HepG2 (cell line): ENCODE results near the gene PRKN. TPM values are rescaled to one million over a fixed set of nuclear protein-coding genes. Genes with fewer than 3 reads are reported as not detected.

ENCODE experiments used
- ATAC-seq: fragments of 200-7000 bp; cut with Tn5 transposase; 3 replicates; pipeline ENCODE4 v1.9.1; 2020; ENCODE audit warnings: mild to moderate bottlenecking, moderate library complexity
- BruUV-seq: library from RNA; stranded (reverse); fragments of 400-500 nt; replicated peaks from 2 replicates; lab custom pipeline; 2021; lab: Mats Ljungman, UMichigan
- CTCF ChIA-PET: fragments of 300-600 bp; formaldehyde crosslinking; extraction: SDS; loops from one replicate; lab custom pipeline; 2021; ENCODE audit warnings: low total read pairs, inconsistent platforms, low intra/inter-chr PET ratio; lab: Yijun Ruan, JAX
- POLR2A ChIA-PET: fragments of 350-600 bp; sonication (Branson Sonifier 250); formaldehyde crosslinking; loops from one replicate; lab custom pipeline; 2020; ENCODE audit warnings: antibody characterized with exemption, inconsistent platforms; lab: Yijun Ruan, JAX
- DNase-seq: peaks from one replicate; pipeline ENCODE4 v3.0.0-alpha.2; 2015; ENCODE audit warnings: low spot score
- FAIRE-seq: peaks from 3 replicates; lab custom pipeline; 2011; peaks lifted over from hg19 to GRCh38; lab: Jason Lieb, UNC
- H2AFZ ChIP-seq: one replicate; pipeline ENCODE4 v1.6.1; 2011; ENCODE audit warnings: low read length, inconsistent platforms
- H3K27ac ChIP-seq: fragments of 300-600 bp; 3 replicates; pipeline ENCODE4 v1.8.0; 2011; ENCODE audit warnings: mixed run types, mild to moderate bottlenecking, mixed read lengths, low read length, inconsistent platforms; ENCODE audit not compliant: insufficient read depth; ENCODE audit errors: extremely low read length
- H3K27me3 ChIP-seq, 2 experiments: fragments of 200-600 bp in 1 of 2; 2 replicates in 1 of 2; 3 replicates in 1 of 2; pipeline versions ENCODE4 v1.6.0 to v1.8.0; 2011; ENCODE audit warnings: low read length in 2 of 2, mild to moderate bottlenecking in 2 of 2, moderate library complexity in 2 of 2, inconsistent platforms in 1 of 2; ENCODE audit not compliant: insufficient read depth in 2 of 2, control insufficient read depth in 1 of 2
- H3K36me3 ChIP-seq, 2 experiments: fragments of 200-600 bp in 1 of 2; replicated peaks in 1 of 2; 2 replicates in 1 of 2; 3 replicates in 1 of 2; pipeline versions ENCODE4 v1.5.1 to v1.8.0; 2011; ENCODE audit warnings: low read length in 2 of 2, inconsistent platforms in 1 of 2; ENCODE audit not compliant: insufficient read depth in 2 of 2, control insufficient read depth in 1 of 2
- H3K4me1 ChIP-seq: 2 replicates; pipeline ENCODE4 v1.5.1; 2012; ENCODE audit warnings: low read length, inconsistent platforms; ENCODE audit not compliant: insufficient read depth
- H3K4me2 ChIP-seq: 2 replicates; pipeline ENCODE4 v1.6.0; 2011; ENCODE audit warnings: low read depth, low read length, inconsistent platforms
- H3K4me3 ChIP-seq, 3 experiments: fragments of 200-600 bp in 1 of 3; sonication (generic), shearing (Covaris generic) in 1 of 3; replicated peaks in 1 of 3; 2 replicates each; pipeline ENCODE4 v1.5.1; 2011 to 2016; ENCODE audit warnings: low read length in 3 of 3, inconsistent platforms in 2 of 3, low read depth in 2 of 3, mild to moderate bottlenecking in 2 of 3, control low read depth in 1 of 3, mixed read lengths in 1 of 3; ENCODE audit not compliant: insufficient read depth in 1 of 3
- H3K79me2 ChIP-seq: one replicate; pipeline ENCODE4 v1.6.1; 2011; ENCODE audit warnings: low read length, inconsistent platforms; ENCODE audit not compliant: insufficient read depth
- H3K9ac ChIP-seq: 2 replicates; pipeline ENCODE4 v1.6.0; 2011; ENCODE audit warnings: mild to moderate bottlenecking, low read depth, low read length, inconsistent platforms; ENCODE audit not compliant: insufficient read depth
- H3K9me3 ChIP-seq: 2 replicates; pipeline ENCODE4 v1.5.1; 2012; ENCODE audit warnings: mild to moderate bottlenecking, low read length
- H4K20me1 ChIP-seq: 2 replicates; pipeline ENCODE4 v1.6.0; 2011; ENCODE audit warnings: inconsistent platforms, mild to moderate bottlenecking, low read length, moderate library complexity; ENCODE audit not compliant: insufficient read depth
- ATAD3A ChIP-seq: sonication (generic); formaldehyde crosslinking; IDR thresholded peaks from 2 replicates; pipeline ENCODE4 v1.4.0; 2020; ENCODE audit warnings: missing genetic modification reagents
- BRCA1 ChIP-seq: sonication (generic); formaldehyde crosslinking; IDR thresholded peaks from 2 replicates; pipeline ENCODE4 v1.4.0; 2020; ENCODE audit warnings: missing genetic modification reagents
- GABPB1 ChIP-seq: IDR thresholded peaks from 2 replicates; pipeline ENCODE4 v1.6.1; 2016; ENCODE audit warnings: mild to moderate bottlenecking, missing genetic modification reagents, moderate library complexity, missing compliant biosample characterization
- HMGA1 ChIP-seq: sonication (generic); formaldehyde crosslinking; conservative IDR thresholded peaks from 2 replicates; pipeline ENCODE4 v1.4.0; 2020; ENCODE audit warnings: missing genetic modification reagents
- HOXA5 ChIP-seq: sonication (generic); formaldehyde crosslinking; IDR thresholded peaks from 2 replicates; pipeline ENCODE4 v1.4.0; 2020; ENCODE audit warnings: missing genetic modification reagents
- MNT ChIP-seq: fragments of 450-650 bp; IDR thresholded peaks from 2 replicates; pipeline ENCODE4 v1.6.1; 2016
- PREB ChIP-seq: sonication (generic); formaldehyde crosslinking; IDR thresholded peaks from 2 replicates; pipeline ENCODE4 v1.4.0; 2020; ENCODE audit warnings: missing genetic modification reagents
- SOX5 ChIP-seq: IDR thresholded peaks from 2 replicates; pipeline ENCODE4 v1.6.1; 2016; ENCODE audit warnings: borderline replicate concordance
- ZFY ChIP-seq: sonication (generic); formaldehyde crosslinking; IDR thresholded peaks from 2 replicates; pipeline ENCODE4 v1.4.0; 2020; ENCODE audit warnings: missing genetic modification reagents
- ZNF101 ChIP-seq: sonication (generic); formaldehyde crosslinking; IDR thresholded peaks from 2 replicates; pipeline ENCODE4 v1.4.0; 2020; ENCODE audit warnings: mild to moderate bottlenecking, low read depth, missing genetic modification reagents, borderline replicate concordance
- ZNF326 ChIP-seq: sonication (generic); formaldehyde crosslinking; IDR thresholded peaks from 2 replicates; pipeline ENCODE4 v1.4.0; 2020; ENCODE audit warnings: missing genetic modification reagents, borderline replicate concordance
- ZNF557 ChIP-seq: sonication (generic); formaldehyde crosslinking; IDR thresholded peaks from 2 replicates; pipeline ENCODE4 v1.4.0; 2020; ENCODE audit warnings: missing genetic modification reagents
- ZNF710 ChIP-seq: sonication (generic); formaldehyde crosslinking; IDR thresholded peaks from 2 replicates; pipeline ENCODE4 v1.5.0; 2020; ENCODE audit warnings: mild to moderate bottlenecking, missing genetic modification reagents, borderline replicate concordance
- ZNF761 ChIP-seq: sonication (generic); formaldehyde crosslinking; conservative IDR thresholded peaks from 2 replicates; pipeline ENCODE4 v1.4.0; 2020; ENCODE audit warnings: mild to moderate bottlenecking, missing genetic modification reagents
- WGBS: methylation state at CpG from one replicate; pipeline ENCODE4 v1.1.6; 2017; ENCODE audit warnings: low lambda C conversion rate; 5-methylcytosine and 5-hydroxymethylcytosine counted together
- in situ Hi-C: cut with HindIII; loops from 2 replicates; pipeline ENCODE4 v1.10.0; 2017; ENCODE audit warnings: low pct_unique_long_range_greater_than_20kb; ENCODE audit not compliant: extremely low pct_ligation_motif_present
- intact Hi-C: fragments of 100-400 bp; cut with micrococcal nuclease; formaldehyde crosslinking; loops from one replicate; pipeline ENCODE4 v1.10.0; 2022; ENCODE audit not compliant: unreplicated experiment
- polyA plus RNA-seq, 8 experiments: library from polyadenylated mRNA; depleted of rRNA in 3 of 8; stranded (reverse) in 7 of 8; unstranded in 1 of 8; fragments of >200 nt; fragmentation: Illumina TruSeq in 4 of 8; extraction: Trizol in 4 of 8; gene quantifications; 2 replicates each; pipeline versions ENCODE4 v1.2.1 to v1.2.3, GENCODE V29; 2011 to 2016; ENCODE audit warnings: low read depth in 4 of 8, missing spikeins in 1 of 8, mixed read lengths in 1 of 8; ENCODE audit not compliant: insufficient read depth in 1 of 8
- total RNA-seq, 5 experiments: library from RNA; depleted of rRNA; stranded (reverse); fragments of >200 nt; fragmentation: Illumina TruSeq; extraction: Trizol; gene quantifications; 2 replicates each; pipeline ENCODE4 v1.2.3, GENCODE V29; 2016; ENCODE audit warnings: low read depth in 1 of 5
- TF ChIP-seq, protein P1 (sequence below): IDR thresholded peaks from 2 replicates; pipeline ENCODE4 v1.6.1; 2018; ENCODE audit warnings: missing genetic modification reagents
- TF ChIP-seq, protein P2 (sequence below), 2 experiments: sonication (generic) in 1 of 2; formaldehyde crosslinking in 1 of 2; IDR thresholded peaks; 2 replicates each; pipeline versions ENCODE4 v1.5.1 to v1.6.1; 2011 to 2020; ENCODE audit warnings: borderline replicate concordance in 1 of 2, low read depth in 1 of 2, low read length in 1 of 2, mild to moderate bottlenecking in 1 of 2, missing genetic modification reagents in 1 of 2, moderate library complexity in 1 of 2

Gene PRKN
- total and polyA plus RNA-seq, 2 of the 13 experiments (the other 11 are each of a cell fraction or from before 2014, with no cell fraction given) = 0.31 to 0.44 TPM

DNA sequence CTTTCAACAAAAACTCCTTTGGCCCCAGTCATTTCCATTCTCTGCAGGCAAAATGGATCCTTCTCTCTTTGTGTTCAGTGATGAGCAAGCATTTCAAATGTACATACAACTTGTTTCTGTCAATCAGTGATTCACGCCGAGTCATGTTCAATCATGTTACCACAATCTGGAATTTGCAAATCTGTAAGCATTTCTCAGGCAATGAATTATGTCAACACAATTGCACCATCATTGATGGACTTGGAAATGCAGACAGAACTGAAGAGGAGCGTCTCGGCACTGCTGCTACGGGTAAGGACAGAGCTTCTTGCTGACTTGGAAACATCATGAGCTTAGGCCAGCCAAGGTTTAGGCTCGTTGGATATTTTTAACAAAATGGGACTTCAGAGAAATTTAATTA is 1320.9 kb downstream of the PRKN start:
- TF ChIP-seq ZFY = no peak
- no peak for TF ChIP-seq PREB (CRISPR knock-in tag)
- no peak for TF ChIP-seq ATAD3A (CRISPR knock-in tag)
- no peak for TF ChIP-seq HOXA5 (CRISPR knock-in tag)
- no peak for TF ChIP-seq HMGA1
- TF ChIP-seq ZNF710 (CRISPR knock-in tag) = no peak
- TF ChIP-seq ZNF557 (CRISPR knock-in tag) = no peak
- no peak for TF ChIP-seq ZNF101 (CRISPR knock-in tag)
- no peak for TF ChIP-seq BRCA1 (CRISPR knock-in tag)
- no peak for TF ChIP-seq GABPB1 (CRISPR knock-in tag)
- TF ChIP-seq, protein P1, sequence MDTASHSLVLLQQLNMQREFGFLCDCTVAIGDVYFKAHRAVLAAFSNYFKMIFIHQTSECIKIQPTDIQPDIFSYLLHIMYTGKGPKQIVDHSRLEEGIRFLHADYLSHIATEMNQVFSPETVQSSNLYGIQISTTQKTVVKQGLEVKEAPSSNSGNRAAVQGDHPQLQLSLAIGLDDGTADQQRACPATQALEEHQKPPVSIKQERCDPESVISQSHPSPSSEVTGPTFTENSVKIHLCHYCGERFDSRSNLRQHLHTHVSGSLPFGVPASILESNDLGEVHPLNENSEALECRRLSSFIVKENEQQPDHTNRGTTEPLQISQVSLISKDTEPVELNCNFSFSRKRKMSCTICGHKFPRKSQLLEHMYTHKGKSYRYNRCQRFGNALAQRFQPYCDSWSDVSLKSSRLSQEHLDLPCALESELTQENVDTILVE (CRISPR knock-in tag) = no peak
- no peak for TF ChIP-seq MNT
- TF ChIP-seq, protein P2, sequence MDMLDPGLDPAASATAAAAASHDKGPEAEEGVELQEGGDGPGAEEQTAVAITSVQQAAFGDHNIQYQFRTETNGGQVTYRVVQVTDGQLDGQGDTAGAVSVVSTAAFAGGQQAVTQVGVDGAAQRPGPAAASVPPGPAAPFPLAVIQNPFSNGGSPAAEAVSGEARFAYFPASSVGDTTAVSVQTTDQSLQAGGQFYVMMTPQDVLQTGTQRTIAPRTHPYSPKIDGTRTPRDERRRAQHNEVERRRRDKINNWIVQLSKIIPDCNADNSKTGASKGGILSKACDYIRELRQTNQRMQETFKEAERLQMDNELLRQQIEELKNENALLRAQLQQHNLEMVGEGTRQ (IDR thresholded peaks at IDR 0.05; ENCODE audit: low read depth, low read length) = no peak
- TF ChIP-seq, protein P2 (CRISPR knock-in tag; IDR thresholded peaks at IDR 0.05; ENCODE audit: borderline replicate concordance) = no peak
- no peak for TF ChIP-seq SOX5
- no peak for TF ChIP-seq ZNF326 (CRISPR knock-in tag)
- no peak for TF ChIP-seq ZNF761 (CRISPR knock-in tag)
- Histone ChIP-seq H3K4me3 (no peak overlapping the region), H3K4me2 (no peak overlapping the region), H3K4me1 (no peaks in the 10 kb centered on the region), H4K20me1 (no peaks in the 10 kb centered on the region), H2AFZ (no peak overlapping the region), H3K36me3 (no peaks in the 10 kb centered on the region), H3K27ac (no peak overlapping the region), H3K9ac (no peak overlapping the region), H3K27me3 (no peaks in the 10 kb centered on the region), H3K79me2 (no peaks in the 10 kb centered on the region), H3K9me3 (peaks cover 3% of the 10 kb centered on the region)
- 55% methylated on average over 6 of the region's 6 CpGs for WGBS
- ChIA-PET CTCF (no interaction called here), POLR2A (no interaction called here)
- intact Hi-C loops = no loop called here
- BruUV-seq = no TSS peak
- FAIRE-seq (no peak), DNase-seq (no peak), ATAC-seq (no peak)
- in situ Hi-C loops = no loop called here
